NCI-H2196 (cell line): ENCODE data around the gene ID4.
A peak's percentile ranks its signal among the peaks of the same experiment; 100 is the strongest.

Experiments used
- DNase-seq: peaks from one replicate; lab custom pipeline; 2025; ENCODE audit not compliant: unreplicated experiment; lab: John Stamatoyannopoulos, UW

ID4 gene

GRCh38 chr6:19836799-19837510 lies at the start of gene ID4:
Gene ID4, plus strand, starts transcription at chr6:19837370. Its CDS starts 385 bp downstream, at chr6:19837755.
- DNase-seq = peak; percentile 93

GRCh38 chr6:19788686-19789085 lies 48.5 kb upstream of the ID4 start:
- no peak for DNase-seq

GRCh38 chr6:19789100-19789803 lies 47.9 kb upstream of the ID4 start:
- no peak for DNase-seq

- DNase-seq = no peak
These were observed 45.9 kb upstream of the ID4 start for GRCh38 chr6:19791267-19791666.

GRCh38 chr6:19795211-19795610 lies 42.0 kb upstream of the ID4 start:
- no peak for DNase-seq

- DNase-seq = no peak
These were observed 40.7 kb upstream of the ID4 start for GRCh38 chr6:19796452-19796851.

- no peak for DNase-seq
These were observed 38.8 kb upstream of the ID4 start for GRCh38 chr6:19798362-19798761.

GRCh38 chr6:19802656-19803055 lies 34.5 kb upstream of the ID4 start:
- peak; percentile 55 for DNase-seq

GRCh38 chr6:19803331-19804204 lies 33.6 kb upstream of the ID4 start:
- peak; percentile 40 for DNase-seq

GRCh38 chr6:19804205-19805128 lies 32.7 kb upstream of the ID4 start:
- peak; percentile 97 for DNase-seq

GRCh38 chr6:19805129-19805481 lies 32.1 kb upstream of the ID4 start:
- DNase-seq = no peak

GRCh38 chr6:19806971-19807396 lies 30.2 kb upstream of the ID4 start:
- no peak for DNase-seq

GRCh38 chr6:19811397-19812079 lies 25.6 kb upstream of the ID4 start:
- DNase-seq = no peak

- DNase-seq = peak; percentile 18
These were observed 24.6 kb upstream of the ID4 start for GRCh38 chr6:19812512-19813119.

- no peak for DNase-seq
These were observed 18.4 kb upstream of the ID4 start for GRCh38 chr6:19818805-19819204.

- no peak for DNase-seq
These were observed 12.9 kb upstream of the ID4 start for GRCh38 chr6:19824058-19824807.

- no peak for DNase-seq
These were observed 9.9 kb upstream of the ID4 start for GRCh38 chr6:19827247-19827646.

- DNase-seq = no peak
These were observed 9.3 kb upstream of the ID4 start for GRCh38 chr6:19827903-19828302.

- DNase-seq = no peak
These were observed 7.0 kb upstream of the ID4 start for GRCh38 chr6:19830171-19830570.
